ENCODE measurements around the gene DPYSL4. TPM values are rescaled to one million over a fixed set of nuclear protein-coding genes. Genes with fewer than 3 reads are reported as not detected.

The DPYSL4 gene
- total and polyA plus RNA-seq, 3 experiments from 2014 or later, result 3.2 to 3.3 TPM; not detected in 1

- H3K4me1 Mint-ChIP-seq, result peaks cover 0 to 6% (median 0%) of the 10 kb centered on the region in 3 donors
- ChIA-PET CTCF (no interaction called here), POLR2A (no interaction called here)
- no peak overlapping the region for H3K27ac Mint-ChIP-seq
- no peaks in the 10 kb centered on the region for H3K36me3 ChIP-seq (ENCODE audit: insufficient read depth, low read length)
- H3K36me3 Mint-ChIP-seq, result no peaks in the 10 kb centered on the region
- peaks cover 3 to 6% of the 10 kb centered on the region in 2 donors for H3K27me3 Mint-ChIP-seq
- H3K9me3 ChIP-seq (ENCODE audit: low read length), result no peaks in the 10 kb centered on the region
- no peaks in the 10 kb centered on the region for H3K4me1 ChIP-seq (ENCODE audit: insufficient read depth, low read length)
- peak overlapping the region in 1 of 7 donors; percentile 44 for H3K4me3 Mint-ChIP-seq
- H3K27me3 ChIP-seq (ENCODE audit: insufficient read depth, low read length, poor library complexity, severe bottlenecking), result no peaks in the 10 kb centered on the region
- no peak overlapping the region for H3K27ac ChIP-seq (ENCODE audit: low read depth, low read length)
- no peak for DNase-seq
- H3K9me3 Mint-ChIP-seq, result no peaks in the 10 kb centered on the region
- H3K4me3 ChIP-seq (ENCODE audit: low read length), result no peak overlapping the region
Observed at GRCh38 chr10:132146941-132147915, 39.5 kb upstream of the DPYSL4 start.

DNA sequence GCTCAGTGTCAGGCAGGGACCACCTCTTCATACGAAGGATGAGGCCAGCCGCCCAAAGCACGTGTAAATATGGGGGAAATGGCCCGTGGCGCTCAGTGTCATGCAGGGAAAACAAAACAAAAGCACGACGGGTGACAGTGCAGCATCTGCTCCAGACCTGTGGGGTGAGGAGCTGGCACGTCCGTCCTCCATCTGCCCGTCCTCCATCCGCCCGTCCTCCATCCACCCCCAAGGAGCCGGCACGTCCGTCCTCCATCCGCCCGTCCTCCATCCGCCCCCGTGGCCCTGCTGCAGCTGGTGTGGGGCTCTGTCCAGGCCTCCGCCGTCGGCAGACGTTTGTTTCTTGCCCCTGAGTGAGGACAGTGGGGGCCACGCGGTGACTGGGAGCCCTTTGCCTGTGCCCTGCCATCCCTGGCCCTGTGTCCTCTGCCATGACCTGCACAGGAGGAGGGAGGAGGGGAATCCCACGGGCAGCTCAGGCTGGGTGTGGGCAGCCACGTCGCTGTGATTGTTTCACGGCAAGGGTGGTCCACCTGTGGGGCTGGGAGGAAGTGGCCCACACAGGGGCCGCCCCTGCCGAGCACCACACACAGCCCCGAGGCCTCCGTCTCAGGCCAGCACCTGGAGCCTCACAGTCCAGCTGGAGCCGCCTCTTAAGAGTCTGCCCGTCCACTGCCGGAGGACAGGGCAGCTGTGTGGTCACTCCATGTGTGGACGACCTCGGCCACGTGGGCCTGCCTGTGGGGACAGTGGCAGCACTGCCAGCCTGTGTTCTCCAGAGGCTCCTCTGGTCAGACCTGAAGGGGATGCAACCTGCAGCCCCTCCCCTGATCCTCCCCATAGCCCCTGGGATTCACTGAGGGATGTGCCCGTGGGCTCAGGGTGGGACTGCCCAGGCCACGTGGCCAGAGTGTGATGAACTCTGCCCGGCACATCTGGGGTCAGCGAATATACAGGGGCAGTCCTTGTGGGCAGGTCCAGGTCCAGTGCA lies 38.2 kb upstream of the DPYSL4 start:
- CTCF ChIA-PET, result no interaction called here
- H3K9me3 Mint-ChIP-seq, result no peaks in the 10 kb centered on the region
- POLR2A ChIA-PET, result no interaction called here

DNA sequence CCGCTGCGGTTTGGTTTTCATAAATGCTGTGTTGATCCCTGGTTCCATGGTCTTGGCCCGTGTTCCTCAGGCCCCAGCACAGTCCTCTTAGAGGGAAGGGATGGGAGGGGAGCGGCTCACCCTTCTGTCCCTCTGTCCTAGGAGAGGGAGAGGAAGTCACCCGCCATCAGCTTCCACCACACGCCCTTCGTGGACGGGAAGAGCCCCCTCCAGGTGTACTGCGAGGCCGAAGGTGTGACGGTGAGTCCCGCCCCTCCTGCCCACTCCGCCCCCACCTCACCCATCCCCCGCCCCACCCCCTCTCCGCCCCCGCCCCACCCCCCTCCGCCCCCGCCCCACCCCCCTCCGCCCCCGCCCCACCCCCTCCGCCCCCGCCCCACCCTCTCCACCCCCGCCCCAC lies 37.5 kb upstream of the DPYSL4 start:
- no peak overlapping the region for H3K4me3 ChIP-seq (ENCODE audit: low read length)
- Mint-ChIP-seq H3K9me3 (no peaks in the 10 kb centered on the region), H3K4me1 (no peaks in the 10 kb centered on the region), H3K27me3 (no peaks in the 10 kb centered on the region), H3K4me3 (no peak overlapping the region), H3K27ac (no peak overlapping the region), H3K36me3 (no peaks in the 10 kb centered on the region)
- ChIA-PET CTCF (no interaction called here), POLR2A (no interaction called here)
- no peaks in the 10 kb centered on the region for H3K9me3 ChIP-seq (ENCODE audit: low read length)
- no peak overlapping the region for H3K27ac ChIP-seq (ENCODE audit: low read depth, low read length)
- no peaks in the 10 kb centered on the region for H3K4me1 ChIP-seq (ENCODE audit: insufficient read depth, low read length)
- H3K27me3 ChIP-seq (ENCODE audit: insufficient read depth, low read length, poor library complexity, severe bottlenecking), result no peaks in the 10 kb centered on the region
- DNase-seq, result no peak
- H3K36me3 ChIP-seq (ENCODE audit: insufficient read depth, low read length), result no peaks in the 10 kb centered on the region

More for the DNA sequence above, 38.2 kb upstream of the DPYSL4 start:
- peak in 1 of 5 donors; percentile 38 for DNase-seq
- H3K4me1 Mint-ChIP-seq, result no peaks in the 10 kb centered on the region
- no peaks in the 10 kb centered on the region for H3K36me3 Mint-ChIP-seq
- H3K9me3 ChIP-seq (ENCODE audit: low read length), result no peaks in the 10 kb centered on the region
- no peak overlapping the region for H3K27ac ChIP-seq (ENCODE audit: low read depth, low read length)
- no peak overlapping the region for H3K4me3 Mint-ChIP-seq
- H3K36me3 ChIP-seq (ENCODE audit: insufficient read depth, low read length), result no peaks in the 10 kb centered on the region
- no peak overlapping the region for H3K4me3 ChIP-seq (ENCODE audit: low read length)
- peaks cover under 1% of the 10 kb centered on the region in 2 donors for H3K27me3 Mint-ChIP-seq
- no peaks in the 10 kb centered on the region for H3K27me3 ChIP-seq (ENCODE audit: insufficient read depth, low read length, poor library complexity, severe bottlenecking)
- no peak overlapping the region for H3K27ac Mint-ChIP-seq
- H3K4me1 ChIP-seq (ENCODE audit: insufficient read depth, low read length), result no peaks in the 10 kb centered on the region

GRCh38 chr10:132149917-132150316 lies 36.8 kb upstream of the DPYSL4 start:
- Histone ChIP-seq H3K36me3 (ENCODE audit: insufficient read depth, low read length) (no peaks in the 10 kb centered on the region), H3K9me3 (ENCODE audit: low read length) (no peaks in the 10 kb centered on the region), H3K4me3 (ENCODE audit: low read length) (no peak overlapping the region), H3K27ac (ENCODE audit: low read depth, low read length) (no peak overlapping the region), H3K4me1 (ENCODE audit: insufficient read depth, low read length) (no peaks in the 10 kb centered on the region), H3K27me3 (ENCODE audit: insufficient read depth, low read length, poor library complexity, severe bottlenecking) (no peaks in the 10 kb centered on the region)
- no peaks in the 10 kb centered on the region for H3K4me1 Mint-ChIP-seq
- ChIA-PET CTCF (no interaction called here), POLR2A (no interaction called here)
- H3K9me3 Mint-ChIP-seq, result no peaks in the 10 kb centered on the region
- H3K27ac Mint-ChIP-seq, result no peak overlapping the region
- DNase-seq, result peak in 1 of 5 donors; percentile 20
- H3K36me3 Mint-ChIP-seq, result no peaks in the 10 kb centered on the region
- no peak overlapping the region for H3K4me3 Mint-ChIP-seq
- no peaks in the 10 kb centered on the region for H3K27me3 Mint-ChIP-seq

DNA sequence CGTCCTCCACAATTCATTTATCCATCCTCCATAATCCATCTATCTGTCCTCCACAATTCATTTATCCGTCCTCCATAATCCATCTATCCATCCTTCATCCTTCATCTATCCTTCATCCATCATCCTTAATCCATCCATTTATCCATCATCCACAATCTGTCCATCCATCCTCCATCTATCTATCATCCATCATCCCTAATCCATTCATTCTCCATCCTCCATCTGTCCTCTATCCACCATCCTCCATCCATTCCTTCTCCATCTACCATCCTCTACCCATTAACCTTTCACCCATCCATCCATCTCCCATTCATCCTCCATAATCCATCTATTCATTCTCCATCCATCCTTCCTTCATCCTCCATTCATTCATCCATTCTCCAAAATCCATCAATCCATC lies 36.0 kb upstream of the DPYSL4 start:
- H3K27ac ChIP-seq (ENCODE audit: low read depth, low read length), result no peak overlapping the region
- ChIA-PET POLR2A (no interaction called here), CTCF (no interaction called here)
- H3K4me1 ChIP-seq (ENCODE audit: insufficient read depth, low read length), result no peaks in the 10 kb centered on the region
- Mint-ChIP-seq H3K9me3 (no peaks in the 10 kb centered on the region), H3K27me3 (no peaks in the 10 kb centered on the region), H3K27ac (no peak overlapping the region), H3K4me1 (no peaks in the 10 kb centered on the region), H3K4me3 (no peak overlapping the region), H3K36me3 (no peaks in the 10 kb centered on the region)
- H3K27me3 ChIP-seq (ENCODE audit: insufficient read depth, low read length, poor library complexity, severe bottlenecking), result no peaks in the 10 kb centered on the region
- H3K9me3 ChIP-seq (ENCODE audit: low read length), result no peaks in the 10 kb centered on the region
- no peak for DNase-seq
- H3K36me3 ChIP-seq (ENCODE audit: insufficient read depth, low read length), result no peaks in the 10 kb centered on the region
- H3K4me3 ChIP-seq (ENCODE audit: low read length), result no peak overlapping the region

DNA sequence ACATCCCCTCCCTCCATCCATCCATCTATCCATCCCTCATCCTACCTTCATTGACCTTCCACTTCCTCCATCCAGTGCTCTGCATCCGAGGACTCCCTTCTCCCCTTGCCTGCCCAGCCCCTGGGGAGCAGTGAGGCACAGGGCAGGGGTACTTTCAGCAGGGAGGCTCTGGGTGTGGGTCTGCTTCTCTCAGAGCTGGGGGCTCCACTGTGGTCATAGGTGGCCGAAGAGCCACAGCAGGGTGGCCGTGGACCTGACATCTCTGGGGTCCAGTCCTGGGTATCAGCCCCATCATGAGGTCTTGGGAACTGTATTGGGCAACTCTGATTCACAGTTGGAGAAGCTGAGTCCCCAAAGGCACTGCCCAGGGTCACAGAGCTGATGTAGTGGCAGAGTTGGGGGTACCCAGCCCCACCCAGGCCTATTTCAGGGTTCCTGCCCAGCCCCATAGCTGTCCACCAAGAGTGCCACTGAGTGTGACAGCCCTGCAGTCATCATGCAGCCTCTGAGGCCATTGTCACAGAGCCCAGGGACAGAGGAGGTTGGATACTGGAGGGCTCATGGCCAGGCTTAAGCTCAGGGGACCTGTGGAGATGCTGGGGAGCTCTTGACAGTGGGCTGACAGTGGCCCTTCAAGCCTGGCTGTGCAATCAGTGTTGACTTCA lies 35.3 kb upstream of the DPYSL4 start:
- H3K27me3 Mint-ChIP-seq, result no peaks in the 10 kb centered on the region
- H3K36me3 ChIP-seq (ENCODE audit: insufficient read depth, low read length), result no peaks in the 10 kb centered on the region
- H3K4me1 ChIP-seq (ENCODE audit: insufficient read depth, low read length), result no peaks in the 10 kb centered on the region
- H3K27ac Mint-ChIP-seq, result peak overlapping the region in 1 of 8 donors; percentile 55
- H3K27ac ChIP-seq (ENCODE audit: low read depth, low read length), result no peak overlapping the region
- POLR2A ChIA-PET, result no interaction called here
- DNase-seq, result peak in 1 of 5 donors; percentile 28
- H3K9me3 Mint-ChIP-seq, result no peaks in the 10 kb centered on the region
- no peaks in the 10 kb centered on the region for H3K36me3 Mint-ChIP-seq
- H3K4me3 Mint-ChIP-seq, result no peak overlapping the region
- H3K9me3 ChIP-seq (ENCODE audit: low read length), result no peaks in the 10 kb centered on the region
- no peaks in the 10 kb centered on the region for H3K4me1 Mint-ChIP-seq
- H3K27me3 ChIP-seq (ENCODE audit: insufficient read depth, low read length, poor library complexity, severe bottlenecking), result no peaks in the 10 kb centered on the region
- H3K4me3 ChIP-seq (ENCODE audit: low read length), result no peak overlapping the region
- CTCF ChIA-PET, result interaction anchor here (1.1 kb wide), 1 partner anchor 9 kb away, joined by 3 read pairs; no protein-coding TSS in a partner anchor

DNA sequence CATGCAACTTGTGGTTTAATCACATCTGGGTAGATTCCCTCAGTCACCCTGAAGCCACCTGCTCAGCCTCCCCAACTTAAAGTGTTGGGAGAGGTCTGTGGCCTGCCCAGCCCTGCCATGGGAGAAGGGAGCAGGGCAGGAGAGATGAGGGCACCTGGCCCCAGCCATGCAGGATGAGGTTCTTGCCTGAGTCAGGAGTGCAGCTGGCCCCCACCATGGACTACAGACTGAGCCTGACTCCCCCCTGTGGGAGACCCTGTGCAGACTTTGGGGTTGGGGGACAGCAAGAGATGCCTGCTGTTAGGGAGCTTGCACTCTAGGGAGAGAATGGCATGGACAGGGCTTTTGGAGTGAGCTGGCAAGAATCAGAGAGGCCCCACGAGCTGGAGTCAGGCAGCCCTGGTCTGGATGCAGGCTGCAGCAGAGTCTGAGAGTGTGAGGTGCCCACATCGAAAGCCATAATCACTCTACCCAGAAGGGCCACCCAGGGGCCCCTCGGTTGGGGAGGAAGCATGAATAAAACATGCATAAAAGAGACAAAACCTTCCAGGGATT lies 34.7 kb upstream of the DPYSL4 start:
- Mint-ChIP-seq H3K27me3 (no peaks in the 10 kb centered on the region), H3K9me3 (no peaks in the 10 kb centered on the region), H3K4me3 (no peak overlapping the region), H3K4me1 (no peaks in the 10 kb centered on the region), H3K36me3 (no peaks in the 10 kb centered on the region), H3K27ac (peak overlapping the region in 1 of 8 donors; percentile 22)
- Histone ChIP-seq H3K4me1 (ENCODE audit: insufficient read depth, low read length) (no peaks in the 10 kb centered on the region), H3K27me3 (ENCODE audit: insufficient read depth, low read length, poor library complexity, severe bottlenecking) (no peaks in the 10 kb centered on the region), H3K4me3 (ENCODE audit: low read length) (no peak overlapping the region), H3K36me3 (ENCODE audit: insufficient read depth, low read length) (no peaks in the 10 kb centered on the region), H3K27ac (ENCODE audit: low read depth, low read length) (no peak overlapping the region), H3K9me3 (ENCODE audit: low read length) (no peaks in the 10 kb centered on the region)
- CTCF ChIA-PET, result interaction anchor here (1.1 kb wide), 1 partner anchor 10 kb away, joined by 3 read pairs; no protein-coding TSS in a partner anchor
- POLR2A ChIA-PET, result no interaction called here
- no peak for DNase-seq
